Fibroblast of skin of back (primary cell): ENCODE measurements around the gene ARMC8.

Experiments used
- DNase-seq: peaks from one replicate; pipeline ENCODE4 v3.0.0-alpha.2; 2013

The ARMC8 gene

GRCh38 chr3:138253609-138254008 lies 66.5 kb downstream of the ARMC8 start:
- no peak for DNase-seq

GRCh38 chr3:138254216-138254615 lies 67.1 kb downstream of the ARMC8 start:
- DNase-seq = no peak

- peak; percentile 27 for DNase-seq
Observed at GRCh38 chr3:138256022-138256421, 68.9 kb downstream of the ARMC8 start.

- DNase-seq = no peak
Observed at GRCh38 chr3:138257986-138258385, 70.9 kb downstream of the ARMC8 start.

- no peak for DNase-seq
Observed at GRCh38 chr3:138259126-138259525, 72.0 kb downstream of the ARMC8 start.

GRCh38 chr3:138260611-138261010 lies 73.5 kb downstream of the ARMC8 start:
- DNase-seq = no peak

- DNase-seq = no peak
Observed at GRCh38 chr3:138263104-138263503, 76.0 kb downstream of the ARMC8 start.

- DNase-seq = no peak
Observed at GRCh38 chr3:138265745-138266144, 78.6 kb downstream of the ARMC8 start.

GRCh38 chr3:138267083-138267482 lies 80.0 kb downstream of the ARMC8 start:
- no peak for DNase-seq

- DNase-seq = no peak
Observed at GRCh38 chr3:138270245-138270644, 83.1 kb downstream of the ARMC8 start.

GRCh38 chr3:138271189-138271794 lies 84.2 kb downstream of the ARMC8 start:
- DNase-seq = no peak

- DNase-seq = no peak
Observed at GRCh38 chr3:138281561-138281960, 94.5 kb downstream of the ARMC8 start.

GRCh38 chr3:138282836-138283235 lies 95.7 kb downstream of the ARMC8 start:
- DNase-seq = no peak

- DNase-seq = no peak
Observed at GRCh38 chr3:138284079-138284478, 97.0 kb downstream of the ARMC8 start.

- DNase-seq = no peak
Observed at GRCh38 chr3:138284957-138285477, 97.9 kb downstream of the ARMC8 start.

- no peak for DNase-seq
Observed at GRCh38 chr3:138289260-138289659, 102.2 kb downstream of the ARMC8 start.

- no peak for DNase-seq
Observed at GRCh38 chr3:138289701-138290100, 102.6 kb downstream of the ARMC8 start.

GRCh38 chr3:138296639-138297038 lies 109.5 kb downstream of the ARMC8 start:
- no peak for DNase-seq

- no peak for DNase-seq
Observed at GRCh38 chr3:138297059-138297607, 110.0 kb downstream of the ARMC8 start.

- DNase-seq = no peak
Observed at GRCh38 chr3:138297876-138298275, 110.8 kb downstream of the ARMC8 start.

GRCh38 chr3:138300647-138301046 lies 113.5 kb downstream of the ARMC8 start:
- no peak for DNase-seq

GRCh38 chr3:138303474-138303873 lies 116.4 kb downstream of the ARMC8 start:
- DNase-seq = no peak

GRCh38 chr3:138307899-138308298 lies 120.8 kb downstream of the ARMC8 start:
- no peak for DNase-seq

- no peak for DNase-seq
Observed at GRCh38 chr3:138308783-138309182, 121.7 kb downstream of the ARMC8 start.

- DNase-seq = no peak
Observed at GRCh38 chr3:138310494-138310893, 123.4 kb downstream of the ARMC8 start.
